ENCODE results near the gene EEF1AKMT4.

DNA sequence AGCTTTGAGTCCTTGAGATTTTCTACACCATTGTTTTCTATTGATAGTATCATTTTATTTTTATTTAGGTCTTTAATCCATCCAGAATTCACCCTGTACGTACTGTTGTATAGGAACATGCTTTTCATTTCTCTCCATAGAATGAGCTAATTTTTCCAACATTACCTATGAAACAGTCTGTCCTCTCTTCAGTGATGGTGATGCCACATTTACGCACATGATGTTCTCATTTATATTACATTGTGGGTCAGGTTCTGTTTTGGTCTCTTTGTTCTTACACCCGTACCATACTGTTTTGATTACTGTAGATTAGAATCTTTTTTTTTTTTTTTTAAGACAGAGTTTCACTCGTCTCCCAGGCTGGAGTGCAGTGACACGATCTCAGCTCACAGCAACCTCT, 37.8 kb upstream of the EEF1AKMT4 start:
- no peak for TF ChIP-seq POLR2A (IDR thresholded peaks at IDR 0.05)
- TF ChIP-seq, protein P1, sequence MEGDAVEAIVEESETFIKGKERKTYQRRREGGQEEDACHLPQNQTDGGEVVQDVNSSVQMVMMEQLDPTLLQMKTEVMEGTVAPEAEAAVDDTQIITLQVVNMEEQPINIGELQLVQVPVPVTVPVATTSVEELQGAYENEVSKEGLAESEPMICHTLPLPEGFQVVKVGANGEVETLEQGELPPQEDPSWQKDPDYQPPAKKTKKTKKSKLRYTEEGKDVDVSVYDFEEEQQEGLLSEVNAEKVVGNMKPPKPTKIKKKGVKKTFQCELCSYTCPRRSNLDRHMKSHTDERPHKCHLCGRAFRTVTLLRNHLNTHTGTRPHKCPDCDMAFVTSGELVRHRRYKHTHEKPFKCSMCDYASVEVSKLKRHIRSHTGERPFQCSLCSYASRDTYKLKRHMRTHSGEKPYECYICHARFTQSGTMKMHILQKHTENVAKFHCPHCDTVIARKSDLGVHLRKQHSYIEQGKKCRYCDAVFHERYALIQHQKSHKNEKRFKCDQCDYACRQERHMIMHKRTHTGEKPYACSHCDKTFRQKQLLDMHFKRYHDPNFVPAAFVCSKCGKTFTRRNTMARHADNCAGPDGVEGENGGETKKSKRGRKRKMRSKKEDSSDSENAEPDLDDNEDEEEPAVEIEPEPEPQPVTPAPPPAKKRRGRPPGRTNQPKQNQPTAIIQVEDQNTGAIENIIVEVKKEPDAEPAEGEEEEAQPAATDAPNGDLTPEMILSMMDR (IDR thresholded peaks at IDR 0.05): no peak
